CD4-positive, alpha-beta T cell (primary cell): ENCODE measurements around the gene SRGAP1. TPM values are rescaled to one million over a fixed set of nuclear protein-coding genes. Genes with fewer than 3 reads are reported as not detected.

ENCODE experiments used
- ATAC-seq: fragments of 200-7000 bp; cut with Tn5 transposase; one replicate; pipeline ENCODE4 v1.10.0; 2022; ENCODE audit warnings: mild to moderate bottlenecking; ENCODE audit not compliant: poor library complexity
- CTCF ChIA-PET: fragments of 350-600 bp; sonication (Branson Sonifier 250); formaldehyde crosslinking; loops from one replicate; lab custom pipeline; 2021; ENCODE audit warnings: antibody characterized with exemption, inconsistent platforms; lab: Charles Lee
- POLR2A ChIA-PET: fragments of 350-600 bp; sonication (Branson Sonifier 250); formaldehyde crosslinking; loops from one replicate; lab custom pipeline; 2021; ENCODE audit warnings: antibody characterized with exemption, inconsistent platforms; lab: Charles Lee
- DNase-seq, 14 experiments: peaks; one replicate each; pipeline ENCODE4 v3.0.0-alpha.2; 2013 to 2020; ENCODE audit warnings: mixed read lengths in 2 of 14
- H3K27ac ChIP-seq, 2 donors: one replicate each; pipeline versions ENCODE4 v1.5.1 to v1.7.0; 2013; ENCODE audit warnings: low read length in 2 of 2, low read depth in 1 of 2, mild to moderate bottlenecking in 1 of 2
- H3K27me3 ChIP-seq, 2 experiments: 1 replicate in 1 of 2; 2 replicates in 1 of 2; pipeline versions ENCODE4 v1.6.1 to v1.7.0; 2013; ENCODE audit warnings: low read length in 2 of 2, control low read depth in 1 of 2, mild to moderate bottlenecking in 1 of 2, moderate library complexity in 1 of 2; ENCODE audit not compliant: insufficient read depth in 2 of 2, control insufficient read depth in 1 of 2
- H3K36me3 ChIP-seq: one replicate; pipeline ENCODE4 v1.6.1; 2013; ENCODE audit warnings: low read length, control low read depth; ENCODE audit not compliant: insufficient read depth
- H3K4me1 ChIP-seq: one replicate; pipeline ENCODE4 v1.6.1; 2013; ENCODE audit warnings: low read length, control low read depth; ENCODE audit not compliant: insufficient read depth
- H3K4me3 ChIP-seq: one replicate; pipeline ENCODE4 v1.5.1; 2013; ENCODE audit warnings: mild to moderate bottlenecking, low read length, moderate library complexity
- H3K9me3 ChIP-seq, 2 experiments: 1 replicate in 1 of 2; 2 replicates in 1 of 2; pipeline versions ENCODE4 v1.6.1 to v1.7.0; 2013; ENCODE audit warnings: low read length in 2 of 2, mild to moderate bottlenecking in 2 of 2, control low read depth in 1 of 2, moderate library complexity in 1 of 2; ENCODE audit not compliant: control insufficient read depth in 1 of 2, insufficient read depth in 1 of 2
- H3K27ac Mint-ChIP-seq: one replicate; pipeline ENCODE4 v1.8.0; 2020; ENCODE audit warnings: mixed read lengths
- H3K27me3 Mint-ChIP-seq: one replicate; pipeline ENCODE4 v1.8.0; 2021; ENCODE audit warnings: mixed read lengths
- H3K36me3 Mint-ChIP-seq: one replicate; pipeline ENCODE4 v1.8.0; 2021; ENCODE audit warnings: low read depth, mixed read lengths
- H3K4me1 Mint-ChIP-seq: one replicate; pipeline ENCODE4 v1.8.0; 2021; ENCODE audit warnings: low read depth, mixed read lengths
- H3K4me3 Mint-ChIP-seq: one replicate; pipeline ENCODE4 v1.8.0; 2020; ENCODE audit warnings: mild to moderate bottlenecking, mixed read lengths
- H3K9me3 Mint-ChIP-seq: one replicate; pipeline ENCODE4 v1.8.0; 2020; ENCODE audit warnings: mixed read lengths
- CTCF ChIP-seq: fragments of 200-600 bp; IDR thresholded peaks from one replicate; pipeline ENCODE4 v1.8.0; 2022; ENCODE audit warnings: antibody characterized with exemption, mild to moderate bottlenecking
- intact Hi-C, 2 experiments: fragments of 100-400 bp; cut with DNase I in 1 of 2; cut with micrococcal nuclease in 1 of 2; formaldehyde crosslinking; loops; one replicate each; pipeline versions ENCODE4 v1.15.1 to v1.9.0; 2023 to 2025; cut with DNase I, micrococcal nuclease
- total RNA-seq, 174 experiments: library from RNA in 2 of 174; stranded (reverse) in 2 of 174; gene quantifications; one replicate each; pipeline ENCODE4 v1.2.3 and lab custom pipeline; 2021 to 2026

The SRGAP1 gene
- total RNA-seq, 2 experiments from 2014 or later: 0.03 TPM; not detected in 1

DNA sequence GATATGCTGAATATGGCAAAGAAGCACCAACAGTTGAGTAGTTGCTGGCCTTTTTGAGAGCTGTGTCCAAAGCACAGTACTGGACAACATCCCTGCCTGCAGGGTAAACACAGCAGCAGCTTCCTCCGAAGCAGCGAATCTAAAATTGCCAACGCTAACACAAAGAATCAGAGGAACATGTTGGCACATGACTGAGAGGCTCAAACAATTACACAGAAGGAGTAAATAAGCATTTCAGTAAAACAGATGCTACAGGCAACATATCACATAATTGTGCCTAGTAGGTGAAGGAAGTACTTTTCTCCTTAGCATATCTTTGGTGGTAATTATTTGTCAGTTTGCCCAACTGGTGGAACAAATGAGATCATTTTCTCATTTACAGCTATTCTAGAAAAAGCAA is 325.5 kb downstream of the SRGAP1 start:
- H3K9me3 ChIP-seq: no peaks in the 10 kb centered on the region
- no peaks in the 10 kb centered on the region for H3K9me3 Mint-ChIP-seq
- intact Hi-C loops: no loop called here
- H3K36me3 ChIP-seq: no peaks in the 10 kb centered on the region
- no peak overlapping the region for H3K27ac Mint-ChIP-seq
- no peak overlapping the region for H3K4me3 ChIP-seq
- no peaks in the 10 kb centered on the region for H3K27me3 ChIP-seq
- no peaks in the 10 kb centered on the region for H3K4me1 Mint-ChIP-seq
- H3K27me3 Mint-ChIP-seq: no peaks in the 10 kb centered on the region
- H3K36me3 Mint-ChIP-seq: peaks cover 21% of the 10 kb centered on the region
- DNase-seq: no peak
- no peaks in the 10 kb centered on the region for H3K4me1 ChIP-seq
- ChIA-PET POLR2A (no interaction called here), CTCF (no interaction called here)
- no peak overlapping the region for H3K27ac ChIP-seq
- no peak for TF ChIP-seq CTCF
- no peak overlapping the region for H3K4me3 Mint-ChIP-seq
- ATAC-seq: no peak

- Mint-ChIP-seq H3K4me1 (no peaks in the 10 kb centered on the region), H3K4me3 (no peak overlapping the region), H3K27me3 (no peaks in the 10 kb centered on the region), H3K27ac (no peak overlapping the region), H3K9me3 (no peaks in the 10 kb centered on the region), H3K36me3 (peaks cover 16% of the 10 kb centered on the region)
- Histone ChIP-seq H3K36me3 (no peaks in the 10 kb centered on the region), H3K4me3 (no peak overlapping the region), H3K27ac (no peak overlapping the region), H3K27me3 (no peaks in the 10 kb centered on the region), H3K4me1 (no peaks in the 10 kb centered on the region), H3K9me3 (no peaks in the 10 kb centered on the region)
- DNase-seq (no peak), ATAC-seq (no peak)
- intact Hi-C loops: no loop called here
- ChIA-PET CTCF (no interaction called here), POLR2A (no interaction called here)
- no peak for TF ChIP-seq CTCF
Measured at GRCh38 chr12:64170730-64171129, 326.2 kb downstream of the SRGAP1 start.

- Histone ChIP-seq H3K36me3 (no peaks in the 10 kb centered on the region), H3K9me3 (no peaks in the 10 kb centered on the region), H3K27ac (no peak overlapping the region), H3K4me3 (no peak overlapping the region), H3K4me1 (no peaks in the 10 kb centered on the region), H3K27me3 (no peaks in the 10 kb centered on the region)
- Mint-ChIP-seq H3K4me3 (no peak overlapping the region), H3K27ac (no peak overlapping the region), H3K4me1 (no peaks in the 10 kb centered on the region), H3K36me3 (peaks cover 9% of the 10 kb centered on the region), H3K27me3 (no peaks in the 10 kb centered on the region), H3K9me3 (no peaks in the 10 kb centered on the region)
- intact Hi-C loops: no loop called here
- ATAC-seq (no peak), DNase-seq (no peak)
- ChIA-PET CTCF (no interaction called here), POLR2A (no interaction called here)
- TF ChIP-seq CTCF: no peak
Measured at GRCh38 chr12:64171715-64172114, 327.2 kb downstream of the SRGAP1 start.
